Activated naive CD4-positive, alpha-beta T cell treated with anti-CD3 and anti-CD28 coated beads, Interleukin-2, amount 10 ng/mL, durations not matched to agents 7 days and 5 days (primary cell): ENCODE data around the gene HSD17B7.

Experiments
- CTCF ChIA-PET: fragments of 350-600 bp; sonication (Branson Sonifier 250); formaldehyde crosslinking; loops from one replicate; lab custom pipeline; 2021; ENCODE audit warnings: antibody characterized with exemption; lab: Charles Lee
- DNase-seq: peaks from one replicate; pipeline ENCODE4 v3.0.0-alpha.2; 2020
- H3K27ac Mint-ChIP-seq: one replicate; pipeline ENCODE4 v1.8.0; 2021; ENCODE audit warnings: mild to moderate bottlenecking, moderate library complexity, mixed read lengths
- H3K27me3 Mint-ChIP-seq: one replicate; pipeline ENCODE4 v1.8.0; 2021; ENCODE audit warnings: mild to moderate bottlenecking, mixed read lengths
- H3K36me3 Mint-ChIP-seq: one replicate; pipeline ENCODE4 v1.8.0; 2021; ENCODE audit warnings: mixed read lengths
- H3K4me1 Mint-ChIP-seq: one replicate; pipeline ENCODE4 v1.8.0; 2021; ENCODE audit warnings: mixed read lengths
- H3K4me3 Mint-ChIP-seq: one replicate; pipeline ENCODE4 v1.8.0; 2021; ENCODE audit warnings: mild to moderate bottlenecking, moderate library complexity, mixed read lengths
- H3K9me3 Mint-ChIP-seq: one replicate; pipeline ENCODE4 v1.8.0; 2021; ENCODE audit warnings: mixed read lengths

HSD17B7 gene

DNA sequence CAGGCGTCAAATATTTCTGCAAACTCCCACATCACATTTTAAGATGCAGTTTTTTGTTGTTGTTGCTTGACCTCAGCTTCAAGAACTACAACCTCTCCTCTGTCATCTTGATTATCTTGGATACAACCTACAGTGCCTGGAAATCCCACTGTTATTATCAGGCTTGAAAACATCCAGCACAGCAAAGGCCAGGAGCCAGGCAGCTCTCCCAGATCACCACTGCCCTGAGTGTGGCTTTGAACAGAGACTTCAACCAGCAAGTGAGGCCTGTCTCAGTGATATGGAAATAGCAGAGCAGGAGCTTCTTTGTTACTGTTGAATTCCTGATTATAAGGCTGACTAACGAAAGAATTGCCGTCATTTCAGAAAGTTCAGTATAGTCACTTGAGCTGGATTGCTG lies 42.0 kb downstream of the HSD17B7 start:
- peaks cover 25% of the 10 kb centered on the region for H3K9me3 Mint-ChIP-seq

DNA sequence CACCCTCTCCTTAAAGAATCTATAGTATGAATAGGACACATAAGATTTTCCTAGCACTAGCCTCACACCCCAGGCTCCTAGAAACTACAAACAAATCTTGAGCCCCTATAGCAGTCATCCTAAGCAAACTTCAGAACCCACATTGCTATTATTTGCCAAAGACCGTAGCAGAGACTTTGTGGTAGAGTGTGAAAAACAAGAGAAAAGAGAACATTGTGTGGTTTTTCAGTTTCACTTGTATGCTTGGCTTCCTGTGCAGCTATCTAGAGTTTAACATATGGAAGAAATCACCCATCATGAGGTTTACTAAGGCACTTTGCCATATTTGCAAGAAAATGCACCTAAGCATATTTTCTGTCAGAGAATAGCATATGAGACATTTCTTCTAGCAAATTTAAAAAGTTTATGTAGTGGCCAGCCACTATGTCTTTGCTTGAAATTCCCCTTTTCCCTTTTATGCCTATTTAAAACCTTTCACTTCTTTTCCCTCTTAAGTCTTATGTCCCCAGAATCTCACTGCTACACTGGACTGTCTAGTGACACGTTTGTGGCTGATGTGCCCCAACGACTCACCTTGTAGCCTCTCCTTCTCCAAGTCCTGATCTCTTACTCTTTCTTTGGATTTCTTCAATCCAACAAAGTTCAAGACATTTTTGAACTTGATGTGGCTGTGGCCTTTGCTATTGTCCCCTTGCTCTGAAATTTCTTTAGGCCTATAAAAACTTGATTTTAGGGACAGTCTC lies 44.8 kb downstream of the HSD17B7 start:
- peaks cover 14% of the 10 kb centered on the region for H3K36me3 Mint-ChIP-seq
- CTCF ChIA-PET = no interaction called here
- H3K4me3 Mint-ChIP-seq = no peak overlapping the region
- H3K27ac Mint-ChIP-seq = peak overlapping the region; percentile 28
- H3K27me3 Mint-ChIP-seq = peaks cover 20% of the 10 kb centered on the region
- H3K4me1 Mint-ChIP-seq = peaks cover 34% of the 10 kb centered on the region
- peaks cover 40% of the 10 kb centered on the region for H3K9me3 Mint-ChIP-seq
- no peak for DNase-seq

More for the DNA sequence above, 42.0 kb downstream of the HSD17B7 start:
- Mint-ChIP-seq H3K36me3 (peaks cover 10% of the 10 kb centered on the region), H3K27me3 (peaks cover 21% of the 10 kb centered on the region), H3K4me1 (peaks cover 34% of the 10 kb centered on the region), H3K4me3 (no peak overlapping the region), H3K27ac (no peak overlapping the region)
- DNase-seq = no peak
- CTCF ChIA-PET = interaction anchor here (0.9 to 1.1 kb wide), 2 partner anchors 21 to 483 kb away, joined by 3 read pairs; no protein-coding TSS in a partner anchor

DNA sequence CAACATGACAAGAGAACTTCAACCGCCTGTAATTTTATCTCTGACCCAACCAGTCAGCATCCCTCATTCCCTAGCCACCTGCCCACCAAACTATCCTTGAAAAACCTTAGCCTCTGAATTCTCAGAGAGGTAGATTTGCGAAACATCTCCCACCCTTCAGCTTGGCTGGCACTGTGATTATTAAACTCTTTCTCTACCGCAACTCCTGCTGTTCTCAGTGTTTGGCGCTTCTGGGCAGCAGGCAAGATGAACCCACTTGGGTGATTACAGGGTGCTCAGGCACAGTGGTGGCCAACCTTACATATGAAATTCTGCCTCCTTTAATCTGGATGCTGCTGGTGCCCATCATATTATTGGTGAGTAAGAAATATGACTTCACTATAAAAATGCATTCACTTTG lies 48.4 kb downstream of the HSD17B7 start:
- H3K27ac Mint-ChIP-seq = no peak overlapping the region
- CTCF ChIA-PET = no interaction called here
- H3K9me3 Mint-ChIP-seq = peaks cover 35% of the 10 kb centered on the region
- peaks cover 12% of the 10 kb centered on the region for H3K36me3 Mint-ChIP-seq
- H3K27me3 Mint-ChIP-seq = peaks cover 16% of the 10 kb centered on the region
- H3K4me1 Mint-ChIP-seq = peaks cover 24% of the 10 kb centered on the region
- no peak for DNase-seq
- no peak overlapping the region for H3K4me3 Mint-ChIP-seq

DNA sequence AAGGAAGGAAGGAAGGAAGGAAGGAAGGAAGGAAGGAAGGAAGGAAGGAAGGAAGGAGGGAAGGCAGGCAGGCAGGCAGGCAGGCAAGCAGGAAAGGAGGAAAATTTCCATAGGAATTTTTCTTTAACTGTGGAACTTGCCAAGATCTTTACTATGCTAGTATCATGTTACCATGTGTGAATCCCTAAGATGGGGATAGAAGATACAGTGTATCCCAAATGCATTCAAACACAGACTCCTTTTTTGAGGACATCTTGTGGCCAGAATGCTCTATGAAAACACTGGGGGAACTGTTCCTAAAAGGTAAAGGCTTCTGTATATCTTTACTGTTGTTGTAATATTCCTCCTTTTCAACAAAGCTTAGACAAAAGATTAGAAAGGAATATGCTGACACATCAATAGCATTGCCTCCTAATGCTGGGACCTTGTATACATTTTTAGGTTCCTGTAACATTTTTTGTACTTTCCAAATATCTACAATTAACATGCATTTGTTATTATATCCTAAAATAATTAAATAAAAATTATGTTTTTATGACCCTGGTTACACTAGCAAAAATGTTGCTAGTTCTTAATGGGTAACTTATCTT lies 49.8 kb downstream of the HSD17B7 start:
- H3K27me3 Mint-ChIP-seq = peaks cover 19% of the 10 kb centered on the region
- peaks cover 8% of the 10 kb centered on the region for H3K36me3 Mint-ChIP-seq
- H3K4me3 Mint-ChIP-seq = no peak overlapping the region
- peaks cover 25% of the 10 kb centered on the region for H3K9me3 Mint-ChIP-seq
- peaks cover 9% of the 10 kb centered on the region for H3K4me1 Mint-ChIP-seq
- CTCF ChIA-PET = interaction anchor here (1.4 kb wide), 1 partner anchor 13 kb away, joined by 3 read pairs; no protein-coding TSS in a partner anchor
- no peak for DNase-seq
- H3K27ac Mint-ChIP-seq = no peak overlapping the region

DNA sequence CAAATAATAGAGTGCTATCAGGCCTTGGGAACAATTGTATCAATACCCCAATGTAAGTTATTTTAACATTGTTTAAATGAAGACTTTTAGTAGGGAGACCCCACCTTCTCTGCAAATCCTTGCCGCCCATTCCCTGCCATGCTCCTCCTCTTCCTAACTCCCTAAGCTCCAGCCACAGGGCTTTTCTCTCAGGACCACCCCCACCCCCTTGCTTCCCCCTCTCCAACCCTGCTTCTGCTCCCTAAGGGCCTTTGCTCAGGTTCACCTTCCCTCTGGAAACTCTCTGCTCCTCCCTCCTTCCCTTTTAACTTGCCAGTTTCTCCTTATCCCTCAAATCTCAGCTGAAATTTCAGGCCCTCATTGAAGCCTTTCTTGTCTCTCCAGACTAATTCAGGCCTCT lies 53.7 kb downstream of the HSD17B7 start:
- Mint-ChIP-seq H3K9me3 (peaks cover 5% of the 10 kb centered on the region), H3K4me3 (no peak overlapping the region), H3K27me3 (peaks cover 20% of the 10 kb centered on the region), H3K4me1 (no peaks in the 10 kb centered on the region), H3K27ac (no peak overlapping the region), H3K36me3 (no peaks in the 10 kb centered on the region)
- CTCF ChIA-PET = interaction anchor here (2.5 kb wide), 1 partner anchor 10 kb away, joined by 7 read pairs; no protein-coding TSS in a partner anchor
- DNase-seq = no peak

DNA sequence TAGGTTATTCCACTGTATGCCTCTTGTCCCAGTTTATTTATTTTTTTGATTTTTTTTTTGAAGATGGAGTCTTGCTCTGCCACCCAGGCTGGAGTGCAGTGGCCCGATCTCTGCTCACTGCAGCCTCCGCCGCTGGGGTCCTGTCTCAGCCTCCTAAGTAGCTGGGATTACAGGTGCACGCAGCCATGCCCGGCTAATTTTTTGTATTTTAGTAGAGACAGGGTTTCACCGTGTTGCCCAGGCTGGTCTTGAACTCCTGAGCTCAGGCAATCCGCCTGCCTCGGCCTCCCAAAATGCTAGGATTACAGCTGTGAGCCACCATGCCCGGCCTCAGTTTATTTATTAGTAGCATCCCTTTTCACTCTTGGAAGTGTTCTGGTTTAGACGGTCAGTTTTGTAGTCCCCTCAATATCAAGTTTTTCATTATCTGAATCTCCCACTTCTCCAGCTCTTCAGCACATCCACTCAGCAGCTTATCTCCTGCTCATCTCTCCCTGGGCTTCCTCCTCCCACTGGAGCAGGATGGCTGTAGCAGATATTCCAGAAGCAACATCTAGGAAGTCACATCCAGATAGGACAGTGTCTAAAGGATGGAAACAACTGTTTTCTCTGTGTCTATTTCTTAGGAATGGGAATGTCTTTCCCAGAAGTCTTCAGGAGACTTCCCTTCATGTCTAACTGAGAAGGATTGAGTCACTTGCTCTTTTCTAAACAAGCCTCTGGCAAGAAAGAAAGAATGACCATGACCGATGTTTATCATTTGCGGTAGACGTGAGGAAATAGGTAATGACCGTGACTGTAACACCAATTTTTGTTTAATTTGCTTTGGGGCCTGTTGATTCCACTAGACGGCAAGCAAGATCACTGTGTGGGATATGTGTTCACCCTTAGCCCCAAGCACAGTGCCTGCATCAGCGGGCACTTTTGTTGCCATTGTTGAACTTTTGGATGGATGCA lies 56.0 kb downstream of the HSD17B7 start:
- DNase-seq = no peak
- CTCF ChIA-PET = interaction anchor here (1.2 to 2.5 kb wide), 4 partner anchors 8 to 320 kb away, joined by 3 to 7 read pairs (median 3); no protein-coding TSS in a partner anchor
- Mint-ChIP-seq H3K27ac (no peak overlapping the region), H3K4me1 (no peaks in the 10 kb centered on the region), H3K4me3 (no peak overlapping the region), H3K9me3 (no peaks in the 10 kb centered on the region), H3K27me3 (peaks cover 14% of the 10 kb centered on the region), H3K36me3 (no peaks in the 10 kb centered on the region)

DNA sequence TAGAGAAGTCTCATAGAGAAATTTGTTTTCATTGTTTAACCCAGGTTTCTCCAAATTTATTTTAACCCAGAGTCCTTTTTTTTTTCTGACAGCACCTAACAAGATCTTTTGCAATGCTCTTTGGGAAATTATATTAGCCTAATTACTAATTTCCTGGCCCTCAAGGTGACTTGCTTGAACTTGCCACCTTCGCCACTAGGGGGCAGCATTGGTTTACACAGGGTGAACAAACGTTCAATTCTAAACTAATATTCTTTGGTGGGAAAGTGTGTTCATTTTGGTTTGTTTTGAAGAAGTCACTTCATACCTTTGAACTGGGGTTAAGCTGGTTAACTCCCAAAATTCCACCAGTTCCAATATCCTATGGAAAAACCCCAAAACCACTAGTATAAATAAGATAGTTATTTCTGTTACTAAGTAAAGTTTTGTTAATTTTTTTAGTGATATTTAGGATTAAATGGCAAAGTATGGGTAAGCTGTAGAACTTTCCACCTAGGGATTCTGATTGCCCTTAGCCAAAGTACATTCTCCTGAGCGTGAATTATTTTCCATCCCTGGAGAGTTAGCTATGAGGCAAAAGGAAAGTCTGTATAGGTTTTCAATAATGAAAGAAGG lies 57.4 kb downstream of the HSD17B7 start:
- Mint-ChIP-seq H3K4me1 (no peaks in the 10 kb centered on the region), H3K27ac (no peak overlapping the region), H3K27me3 (peaks cover 17% of the 10 kb centered on the region), H3K9me3 (no peaks in the 10 kb centered on the region), H3K36me3 (no peaks in the 10 kb centered on the region), H3K4me3 (no peak overlapping the region)
- peak; percentile 85 for DNase-seq
- CTCF ChIA-PET = interaction anchor here (0.6 to 2.4 kb wide), 11 partner anchors 9 to 474 kb away, joined by 3 to 12 read pairs (median 3); partner anchors contain the start of genes CCDC190 and NUF2

DNA sequence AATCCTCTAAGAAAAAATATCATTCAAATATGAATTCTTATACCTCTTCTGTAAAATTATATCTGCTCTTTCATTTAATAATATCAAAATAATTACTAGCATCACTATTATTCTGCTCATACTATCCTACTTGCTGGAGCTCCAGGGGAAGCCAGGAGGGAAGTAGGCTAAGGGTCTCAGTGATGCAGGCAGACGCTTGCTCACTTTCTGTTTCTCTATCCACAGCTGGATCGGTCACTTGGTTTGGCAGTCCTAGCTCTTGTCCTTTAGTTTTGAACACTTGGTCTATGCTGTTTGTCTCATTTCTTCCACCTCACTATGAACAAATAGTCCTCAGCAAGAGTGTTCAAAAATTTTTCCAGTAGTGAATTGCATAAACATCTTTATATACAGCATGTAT lies 59.2 kb downstream of the HSD17B7 start:
- Mint-ChIP-seq H3K9me3 (no peaks in the 10 kb centered on the region), H3K27ac (no peak overlapping the region), H3K36me3 (no peaks in the 10 kb centered on the region), H3K4me3 (no peak overlapping the region), H3K27me3 (peaks cover 12% of the 10 kb centered on the region), H3K4me1 (no peaks in the 10 kb centered on the region)
- CTCF ChIA-PET = interaction anchor here (1.0 to 2.4 kb wide), 2 partner anchors 11 to 325 kb away, joined by 5 to 12 read pairs; partner anchors contain the start of gene CCDC190
- no peak for DNase-seq

DNA sequence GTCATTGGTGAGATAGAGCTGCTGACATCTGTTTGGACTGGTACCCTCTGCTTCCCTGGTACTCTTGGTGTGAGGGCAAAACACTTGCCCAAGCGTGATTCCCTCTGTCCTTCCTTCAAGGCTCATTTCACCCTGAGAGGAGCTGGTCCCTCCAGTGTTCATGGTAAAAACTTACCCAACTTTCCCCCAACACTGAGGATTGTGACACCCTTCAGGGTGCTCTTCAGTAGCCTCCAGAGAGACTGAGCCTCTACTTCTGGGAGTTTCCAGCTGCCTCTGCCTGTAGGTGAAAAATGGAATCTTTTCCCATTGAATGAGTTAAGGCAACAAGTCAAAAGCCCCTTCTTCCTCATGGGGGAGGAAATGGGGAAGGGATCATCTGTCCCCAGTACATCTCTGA lies 60.8 kb downstream of the HSD17B7 start:
- H3K4me3 Mint-ChIP-seq = no peak overlapping the region
- DNase-seq = no peak
- CTCF ChIA-PET = no interaction called here
- no peak overlapping the region for H3K27ac Mint-ChIP-seq
- H3K9me3 Mint-ChIP-seq = no peaks in the 10 kb centered on the region
- peaks cover 11% of the 10 kb centered on the region for H3K27me3 Mint-ChIP-seq
- H3K36me3 Mint-ChIP-seq = no peaks in the 10 kb centered on the region
- H3K4me1 Mint-ChIP-seq = no peaks in the 10 kb centered on the region

DNA sequence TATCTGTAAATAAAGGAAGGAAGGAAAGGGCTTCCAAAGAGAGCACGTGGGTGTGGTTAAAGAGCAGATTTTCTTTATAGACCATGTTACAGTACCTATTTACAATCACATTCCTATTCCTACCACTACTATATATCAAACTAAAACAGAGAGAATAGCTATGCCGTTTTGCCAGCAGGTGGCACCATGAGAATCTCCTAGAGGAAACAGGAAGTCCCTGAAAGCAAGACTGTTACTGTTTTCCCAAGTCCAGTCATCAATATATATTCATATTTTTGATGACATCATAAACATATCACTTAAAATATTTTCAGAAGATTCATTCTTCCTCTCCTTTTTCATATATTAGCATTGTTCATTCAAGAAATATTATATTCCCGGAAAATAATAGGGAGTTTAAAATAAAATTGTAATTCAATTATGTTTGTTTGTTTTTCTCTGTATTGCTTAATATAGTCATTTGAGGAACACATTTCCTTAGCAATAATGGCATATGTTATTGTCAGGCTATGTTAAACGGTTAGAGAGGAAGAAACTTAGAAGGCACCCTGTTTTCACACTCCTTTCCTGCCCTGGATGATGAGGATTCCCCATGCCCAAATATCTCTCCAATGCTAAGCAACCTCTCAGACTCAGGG lies 63.9 kb downstream of the HSD17B7 start:
- no peaks in the 10 kb centered on the region for H3K9me3 Mint-ChIP-seq
- H3K4me1 Mint-ChIP-seq = no peaks in the 10 kb centered on the region
- DNase-seq = peak; percentile 71
- CTCF ChIA-PET = interaction anchor here (0.7 to 2.1 kb wide), 15 partner anchors 8 to 466 kb away, joined by 3 to 31 read pairs (median 4); partner anchors contain the start of gene RGS4
- H3K4me3 Mint-ChIP-seq = no peak overlapping the region
- H3K36me3 Mint-ChIP-seq = no peaks in the 10 kb centered on the region
- peaks cover 9% of the 10 kb centered on the region for H3K27me3 Mint-ChIP-seq
- H3K27ac Mint-ChIP-seq = no peak overlapping the region

DNA sequence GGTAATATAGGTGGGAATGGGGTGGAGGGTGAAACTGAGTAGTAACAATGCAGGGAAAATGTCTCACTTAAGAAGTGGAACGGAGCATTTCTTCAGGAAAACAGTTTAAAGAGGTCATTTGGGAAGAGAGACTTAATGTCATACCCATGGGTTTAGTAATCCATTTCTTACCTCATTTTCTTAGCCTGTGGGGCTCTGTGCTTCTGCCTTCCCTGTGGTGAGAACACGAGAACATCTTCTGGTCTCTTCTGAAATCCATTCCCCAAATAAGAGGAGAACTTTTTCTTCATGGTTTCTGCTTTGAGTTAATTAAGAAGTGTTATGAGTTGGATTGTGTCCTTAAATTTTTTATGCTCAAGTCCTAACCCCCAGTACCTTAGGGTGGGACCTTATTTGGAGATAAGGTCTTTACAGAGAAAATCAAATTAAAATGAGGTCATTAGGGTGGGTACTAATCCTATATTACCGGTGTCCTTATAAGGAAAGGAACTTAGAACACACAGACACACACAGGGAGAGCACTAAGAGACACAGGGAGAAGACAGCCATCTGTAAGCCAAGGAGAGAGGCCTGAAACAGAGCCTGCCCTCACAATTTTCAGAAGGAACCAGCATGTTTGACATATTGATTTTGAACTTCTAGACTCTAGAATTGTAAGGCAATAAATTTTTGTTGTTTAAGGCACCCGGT lies 65.1 kb downstream of the HSD17B7 start:
- Mint-ChIP-seq H3K36me3 (no peaks in the 10 kb centered on the region), H3K9me3 (no peaks in the 10 kb centered on the region), H3K27me3 (peaks cover 6% of the 10 kb centered on the region), H3K4me3 (no peak overlapping the region), H3K27ac (no peak overlapping the region), H3K4me1 (no peaks in the 10 kb centered on the region)
- no peak for DNase-seq
- CTCF ChIA-PET = interaction anchor here (1.1 to 2.1 kb wide), 3 partner anchors 11 to 432 kb away, joined by 3 to 7 read pairs (median 6); no protein-coding TSS in a partner anchor

DNA sequence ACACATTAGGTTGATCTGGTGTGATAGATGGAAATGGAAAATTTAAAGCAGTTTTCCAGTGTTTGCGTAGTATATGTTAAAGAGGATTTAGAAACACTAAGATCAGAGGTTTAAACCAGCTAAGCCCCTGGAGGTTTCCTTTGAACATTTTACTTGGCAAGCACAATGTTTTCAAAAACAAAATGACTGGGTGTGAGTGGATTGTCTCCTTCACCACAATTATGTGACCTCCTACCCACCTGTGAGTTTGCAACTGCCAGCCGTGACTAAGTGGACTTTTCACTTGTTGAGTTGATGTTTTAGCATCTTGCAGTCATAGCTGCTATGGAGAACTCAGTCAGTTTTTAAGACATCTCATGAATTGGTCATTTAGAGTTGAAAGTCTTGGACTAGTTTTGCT lies 65.8 kb downstream of the HSD17B7 start:
- Mint-ChIP-seq H3K36me3 (no peaks in the 10 kb centered on the region), H3K4me1 (no peaks in the 10 kb centered on the region), H3K27me3 (peaks cover 10% of the 10 kb centered on the region), H3K27ac (no peak overlapping the region), H3K4me3 (no peak overlapping the region), H3K9me3 (no peaks in the 10 kb centered on the region)
- DNase-seq = no peak
- CTCF ChIA-PET = interaction anchor here (1.1 to 1.2 kb wide), 3 partner anchors 8 to 459 kb away, joined by 3 to 4 read pairs (median 3); no protein-coding TSS in a partner anchor
